BJ (cell line): ENCODE data around the gene SHCBP1L. TPM values are rescaled to one million over a fixed set of nuclear protein-coding genes. Genes with fewer than 3 reads are reported as not detected.

ENCODE experiments used
- CTCF ChIA-PET: fragments of 350-600 bp; formaldehyde crosslinking; extraction: SDS; loops from one replicate; lab custom pipeline; 2021; ENCODE audit warnings: antibody characterized with exemption, inconsistent platforms; lab: Yijun Ruan, JAX
- POLR2A ChIA-PET: fragments of 300-600 bp; sonication (Branson Sonifier 250); formaldehyde crosslinking; extraction: SDS; loops from one replicate; lab custom pipeline; 2021; ENCODE audit warnings: antibody characterized with exemption; lab: Charles Lee
- DNase-seq: peaks from one replicate; pipeline ENCODE4 v3.0.0-alpha.2; 2011; ENCODE audit warnings: low read depth
- H3K27me3 ChIP-seq: 2 replicates; pipeline ENCODE4 v1.6.0; 2011; ENCODE audit warnings: low read length; ENCODE audit not compliant: control insufficient read depth, insufficient read depth
- H3K36me3 ChIP-seq: 2 replicates; pipeline ENCODE4 v1.5.1; 2011; ENCODE audit warnings: low read length; ENCODE audit not compliant: control insufficient read depth, insufficient read depth
- H3K4me3 ChIP-seq: 2 replicates; pipeline ENCODE4 v1.5.1; 2011; ENCODE audit warnings: low read depth, mild to moderate bottlenecking, control low read depth, low read length
- polyA plus RNA-seq: library from polyadenylated mRNA; depleted of rRNA; stranded (reverse); fragments of >200 nt; gene quantifications from 2 replicates; pipeline ENCODE4 v1.2.3, GENCODE V29; 2011
- TF ChIP-seq, protein P1 (sequence below): IDR thresholded peaks from 2 replicates; pipeline ENCODE4 v1.5.1; 2011; ENCODE audit warnings: low read depth, mild to moderate bottlenecking, control low read depth, inconsistent platforms, low read length, moderate library complexity; ENCODE audit not compliant: insufficient read depth

SHCBP1L gene
- polyA plus RNA-seq, 1 experiment = not detected

DNA sequence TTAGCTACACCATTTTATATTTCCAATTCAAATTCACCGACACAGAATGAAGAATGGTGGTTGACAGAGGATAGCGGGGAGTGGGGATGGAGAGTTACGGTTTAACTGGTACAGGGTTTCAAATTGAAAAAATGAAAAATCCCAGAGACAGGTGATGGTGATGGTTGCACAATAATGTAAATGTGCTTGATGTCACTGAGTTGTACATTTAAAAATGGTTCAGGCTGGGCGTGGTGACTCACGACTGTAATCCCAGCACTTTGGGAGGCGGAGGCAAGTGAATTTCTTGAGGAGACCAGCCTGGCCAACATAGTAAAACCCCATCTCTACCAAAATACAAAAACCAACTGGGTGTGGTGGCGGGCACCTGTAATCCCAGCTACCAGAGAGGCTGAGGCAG is 31.2 kb upstream of the SHCBP1L start:
- Histone ChIP-seq H3K36me3 (no peaks in the 10 kb centered on the region), H3K27me3 (no peaks in the 10 kb centered on the region), H3K4me3 (no peak overlapping the region)
- POLR2A ChIA-PET = no interaction called here
- DNase-seq = no peak
- TF ChIP-seq, protein P1, sequence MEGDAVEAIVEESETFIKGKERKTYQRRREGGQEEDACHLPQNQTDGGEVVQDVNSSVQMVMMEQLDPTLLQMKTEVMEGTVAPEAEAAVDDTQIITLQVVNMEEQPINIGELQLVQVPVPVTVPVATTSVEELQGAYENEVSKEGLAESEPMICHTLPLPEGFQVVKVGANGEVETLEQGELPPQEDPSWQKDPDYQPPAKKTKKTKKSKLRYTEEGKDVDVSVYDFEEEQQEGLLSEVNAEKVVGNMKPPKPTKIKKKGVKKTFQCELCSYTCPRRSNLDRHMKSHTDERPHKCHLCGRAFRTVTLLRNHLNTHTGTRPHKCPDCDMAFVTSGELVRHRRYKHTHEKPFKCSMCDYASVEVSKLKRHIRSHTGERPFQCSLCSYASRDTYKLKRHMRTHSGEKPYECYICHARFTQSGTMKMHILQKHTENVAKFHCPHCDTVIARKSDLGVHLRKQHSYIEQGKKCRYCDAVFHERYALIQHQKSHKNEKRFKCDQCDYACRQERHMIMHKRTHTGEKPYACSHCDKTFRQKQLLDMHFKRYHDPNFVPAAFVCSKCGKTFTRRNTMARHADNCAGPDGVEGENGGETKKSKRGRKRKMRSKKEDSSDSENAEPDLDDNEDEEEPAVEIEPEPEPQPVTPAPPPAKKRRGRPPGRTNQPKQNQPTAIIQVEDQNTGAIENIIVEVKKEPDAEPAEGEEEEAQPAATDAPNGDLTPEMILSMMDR = no peak
- CTCF ChIA-PET = no interaction called here

DNA sequence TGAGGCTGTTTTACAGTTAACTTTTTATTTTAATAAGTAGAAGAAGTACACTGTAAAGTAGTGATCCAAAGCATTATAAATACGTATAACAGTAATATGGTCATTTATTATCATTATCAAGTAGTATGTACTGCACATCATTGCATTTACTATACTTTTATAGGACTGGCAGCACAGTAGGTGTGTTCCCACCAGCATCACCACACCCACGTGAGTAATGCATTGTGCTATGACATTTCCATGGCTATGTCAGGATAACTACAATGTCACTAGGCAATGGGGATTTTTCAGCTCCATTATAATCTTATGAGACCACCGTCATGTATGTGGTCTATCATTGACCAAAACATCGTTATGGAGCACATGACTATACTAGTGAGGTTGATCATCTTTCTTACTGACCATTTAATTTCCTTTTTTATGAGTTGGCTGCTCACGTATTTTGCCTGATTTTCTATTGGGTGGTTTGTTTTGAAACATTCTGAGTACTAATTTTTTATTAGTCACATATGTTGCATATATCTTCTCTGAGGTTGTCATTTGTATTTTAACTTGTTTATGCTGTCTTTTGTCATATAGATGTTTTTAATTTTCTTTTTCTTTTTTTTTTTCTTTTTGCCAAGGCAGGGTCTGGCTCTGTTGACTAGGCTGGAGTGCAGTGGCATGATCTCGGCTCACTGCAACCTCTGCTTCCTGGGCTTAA is 25.3 kb upstream of the SHCBP1L start:
- H3K4me3 ChIP-seq = no peak overlapping the region
- POLR2A ChIA-PET = interaction anchor here (0.6 kb wide), 1 partner anchor 16 kb away, joined by 7 read pairs; no protein-coding TSS in a partner anchor
- no peaks in the 10 kb centered on the region for H3K27me3 ChIP-seq
- CTCF ChIA-PET = interaction anchor here (1.0 kb wide), 1 partner anchor 16 kb away, joined by 3 read pairs; no protein-coding TSS in a partner anchor
- no peak for DNase-seq
- H3K36me3 ChIP-seq = no peaks in the 10 kb centered on the region
- TF ChIP-seq, protein P1 = no peak

GRCh38 chr1:182977480-182977879 is 24.5 kb upstream of the SHCBP1L start:
- no peak overlapping the region for H3K4me3 ChIP-seq
- ChIA-PET POLR2A (no interaction called here), CTCF (interaction anchor here (1.0 kb wide), 1 partner anchor 15 kb away, joined by 3 read pairs; no protein-coding TSS in a partner anchor)
- DNase-seq = no peak
- TF ChIP-seq, protein P1 = no peak
- H3K36me3 ChIP-seq = no peaks in the 10 kb centered on the region
- H3K27me3 ChIP-seq = no peaks in the 10 kb centered on the region

- CTCF ChIA-PET = interaction anchor here (0.6 to 1.5 kb wide), 5 partner anchors 12 to 343 kb away, joined by 3 to 6 read pairs (median 4); no protein-coding TSS in a partner anchor
- DNase-seq = no peak
- TF ChIP-seq, protein P1 = no peak
- POLR2A ChIA-PET = no interaction called here
- no peaks in the 10 kb centered on the region for H3K36me3 ChIP-seq
- no peaks in the 10 kb centered on the region for H3K27me3 ChIP-seq
- H3K4me3 ChIP-seq = no peak overlapping the region
These were observed 21.7 kb upstream of the SHCBP1L start for GRCh38 chr1:182974506-182975191.

DNA sequence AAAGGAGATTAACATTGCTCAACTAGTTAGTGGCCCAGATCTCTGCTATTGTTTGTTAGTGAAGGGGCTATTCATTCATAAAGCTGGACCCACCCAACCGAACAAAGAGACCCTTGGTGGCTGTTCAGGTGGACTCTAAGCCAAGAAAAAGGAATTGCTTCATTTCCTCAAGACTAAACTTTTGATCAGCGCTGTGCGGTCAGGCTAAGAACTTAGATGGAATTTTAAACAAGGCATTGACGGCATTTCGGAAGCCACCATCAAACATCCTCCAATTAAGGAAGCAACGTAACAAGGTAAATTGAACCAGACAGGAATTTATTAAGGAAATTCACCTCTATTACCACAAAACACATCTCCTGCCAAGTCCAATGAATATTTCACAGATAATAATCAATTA is 19.9 kb upstream of the SHCBP1L start:
- ChIA-PET POLR2A (no interaction called here), CTCF (no interaction called here)
- TF ChIP-seq, protein P1 = no peak

More for the DNA sequence above, 19.9 kb upstream of the SHCBP1L start:
- H3K27me3 ChIP-seq = no peaks in the 10 kb centered on the region
- no peak for DNase-seq
- no peaks in the 10 kb centered on the region for H3K36me3 ChIP-seq
- H3K4me3 ChIP-seq = no peak overlapping the region
